Inferior parietal cortex (tissue), 1 donor: Measurements from ENCODE around the gene NOS3.
"Not testable (repeated sequence)": the region's sequence is repeated elsewhere in the genome, so short reads cannot be mapped to it uniquely, and the experiment has no call there.

Experiments
- DNase-seq: peaks from one replicate; pipeline ENCODE4 v3.0.0-alpha.2; 2016; ENCODE audit errors: extremely low spot score

NOS3 gene

DNA sequence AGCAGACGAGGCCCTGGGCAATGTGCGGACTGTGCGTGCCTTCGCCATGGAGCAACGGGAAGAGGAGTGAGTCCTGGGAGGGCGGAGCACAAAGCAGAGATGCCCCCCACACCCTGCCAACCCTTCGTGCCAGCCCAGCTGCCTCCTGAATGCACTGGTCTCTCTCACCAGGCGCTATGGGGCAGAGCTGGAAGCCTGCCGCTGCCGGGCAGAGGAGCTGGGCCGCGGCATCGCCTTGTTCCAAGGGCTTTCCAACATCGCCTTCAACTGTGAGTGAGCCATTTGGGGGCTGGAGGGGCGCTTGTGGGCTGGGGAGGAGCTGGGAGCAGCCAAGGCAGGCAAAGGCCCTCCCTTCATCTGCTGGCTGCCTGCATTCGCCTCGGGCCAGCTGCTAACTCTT lies 45.1 kb downstream of the NOS3 start:
- DNase-seq, result no peak

GRCh38 chr7:151038951-151039849 lies 48.4 kb downstream of the NOS3 start:
- peak; percentile 65 for DNase-seq

DNA sequence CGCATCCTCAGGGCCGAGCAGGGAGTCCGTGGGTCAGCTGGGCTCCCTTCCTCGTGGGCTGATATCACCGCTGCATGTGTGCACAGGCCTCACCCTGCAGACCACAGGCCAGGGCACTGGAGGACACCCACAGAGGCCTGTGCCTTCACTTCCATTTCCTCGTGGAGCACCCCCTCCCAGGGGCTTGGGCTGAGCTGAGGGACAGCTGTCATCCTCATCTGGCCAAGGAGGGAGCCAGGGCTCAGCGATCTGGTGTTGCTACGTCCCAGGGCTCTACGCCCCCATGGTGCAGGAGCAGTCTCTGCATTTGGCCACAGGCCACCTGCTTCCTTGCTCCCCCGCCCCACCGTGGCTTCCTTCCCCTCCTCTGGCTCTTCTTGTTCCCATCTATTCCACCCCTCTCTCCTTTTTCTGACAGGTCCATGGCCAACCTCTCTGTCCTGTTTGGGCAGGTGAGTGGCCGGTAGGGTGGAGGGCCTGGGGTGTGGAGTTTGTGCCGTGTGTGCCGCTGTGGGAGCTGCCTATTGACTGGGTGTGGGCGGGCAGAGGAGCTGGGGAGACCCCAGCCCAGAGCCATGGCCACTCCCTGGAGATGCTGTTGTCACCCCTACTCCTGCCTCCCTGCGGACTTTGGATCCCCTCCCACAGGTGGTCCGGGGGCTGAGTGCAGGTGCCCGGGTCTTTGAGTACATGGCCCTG lies 49.2 kb downstream of the NOS3 start:
- DNase-seq, result no peak

DNA sequence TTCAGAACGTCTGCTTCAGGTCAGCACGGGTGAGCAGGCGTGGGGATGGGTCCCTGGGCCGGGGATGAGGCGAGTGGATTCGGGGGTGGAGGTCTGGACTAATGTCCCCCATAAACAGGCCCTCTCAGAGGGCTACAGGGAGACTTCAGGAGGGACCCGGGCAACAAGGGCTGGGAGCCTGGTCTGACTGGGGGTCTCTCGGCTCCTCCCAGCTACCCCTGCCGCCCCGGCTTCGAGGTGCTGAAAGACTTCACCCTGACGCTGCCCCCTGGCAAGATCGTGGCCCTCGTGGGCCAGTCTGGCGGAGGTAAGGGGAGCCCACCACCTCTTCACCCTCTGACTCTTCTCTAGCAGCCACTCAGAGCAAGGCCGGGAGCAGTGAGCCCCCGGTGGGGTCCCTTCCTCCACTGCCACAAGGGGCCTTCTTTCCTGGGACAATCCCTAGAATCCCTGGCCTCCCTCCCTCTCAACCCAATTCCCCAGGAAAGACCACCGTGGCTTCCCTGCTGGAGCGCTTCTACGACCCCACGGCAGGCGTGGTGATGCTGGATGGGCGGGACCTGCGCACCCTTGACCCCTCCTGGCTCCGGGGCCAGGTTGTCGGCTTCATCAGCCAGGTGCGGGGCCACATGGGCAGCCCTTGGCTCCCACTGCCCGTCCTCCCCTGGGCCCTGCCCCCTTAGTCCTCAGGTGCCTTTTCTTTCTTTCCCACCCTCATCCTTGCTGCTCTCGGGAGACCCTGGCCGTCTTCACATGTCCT lies 50.0 kb downstream of the NOS3 start:
- no peak for DNase-seq

GRCh38 chr7:151043449-151043848 lies 52.6 kb downstream of the NOS3 start:
- not testable (repeated sequence) for DNase-seq

DNA sequence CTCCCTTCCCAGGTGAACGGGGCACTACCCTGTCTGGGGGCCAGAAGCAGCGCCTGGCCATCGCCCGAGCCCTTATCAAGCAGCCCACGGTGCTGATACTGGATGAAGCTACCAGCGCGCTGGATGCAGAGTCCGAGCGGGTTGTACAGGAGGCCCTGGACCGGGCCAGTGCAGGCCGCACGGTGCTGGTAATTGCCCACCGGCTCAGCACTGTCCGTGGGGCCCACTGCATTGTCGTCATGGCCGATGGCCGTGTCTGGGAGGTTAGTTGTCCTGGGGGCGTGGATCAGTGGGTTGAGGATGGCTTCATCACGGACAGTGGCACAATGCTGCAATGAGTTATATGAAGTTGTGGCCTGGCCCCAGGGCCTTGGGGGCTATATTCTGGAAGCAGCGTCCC lies 53.1 kb downstream of the NOS3 start:
- no peak for DNase-seq

DNA sequence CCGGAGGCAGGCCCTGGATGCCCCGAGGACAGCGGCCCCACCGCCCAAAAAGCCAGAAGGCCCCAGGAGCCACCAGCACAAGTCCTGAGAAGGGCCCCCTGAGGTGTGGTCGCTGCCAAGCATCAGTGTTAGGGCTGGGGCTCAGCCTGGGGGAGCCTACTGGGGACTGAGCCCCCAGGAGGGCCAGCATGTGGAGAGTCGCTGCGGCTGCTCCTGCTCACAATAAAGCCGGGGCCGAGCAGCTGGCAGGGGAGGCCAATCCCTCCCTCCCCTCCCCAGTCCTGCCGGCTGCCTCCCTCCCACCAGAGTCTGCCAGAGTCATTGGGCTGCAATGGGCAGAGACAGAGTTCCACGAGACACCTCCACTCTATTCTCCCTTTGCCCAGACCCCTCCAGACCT lies 54.4 kb downstream of the NOS3 start:
- no peak for DNase-seq

DNA sequence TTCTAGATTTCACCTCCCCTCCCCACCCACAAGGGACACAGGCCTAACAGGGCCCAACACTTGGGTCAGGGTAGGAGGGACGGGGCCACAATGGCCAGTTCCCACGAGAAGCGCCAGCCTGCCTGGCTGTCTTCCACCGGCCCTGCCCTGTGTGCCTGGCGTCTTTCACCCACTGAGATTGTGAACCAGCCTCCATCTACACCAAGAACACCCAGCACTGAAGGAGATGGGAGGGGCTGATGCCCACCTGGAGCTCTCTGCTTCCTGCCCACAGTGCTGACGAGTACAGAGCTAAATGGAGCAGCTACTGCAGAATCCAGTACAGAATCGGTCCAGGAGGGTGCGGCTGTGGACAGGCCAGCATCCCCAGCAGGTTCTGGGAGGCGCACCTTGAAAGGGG lies 55.1 kb downstream of the NOS3 start:
- no peak for DNase-seq

- DNase-seq, result no peak
Measured at GRCh38 chr7:151046603-151047573, 56.1 kb downstream of the NOS3 start.

DNA sequence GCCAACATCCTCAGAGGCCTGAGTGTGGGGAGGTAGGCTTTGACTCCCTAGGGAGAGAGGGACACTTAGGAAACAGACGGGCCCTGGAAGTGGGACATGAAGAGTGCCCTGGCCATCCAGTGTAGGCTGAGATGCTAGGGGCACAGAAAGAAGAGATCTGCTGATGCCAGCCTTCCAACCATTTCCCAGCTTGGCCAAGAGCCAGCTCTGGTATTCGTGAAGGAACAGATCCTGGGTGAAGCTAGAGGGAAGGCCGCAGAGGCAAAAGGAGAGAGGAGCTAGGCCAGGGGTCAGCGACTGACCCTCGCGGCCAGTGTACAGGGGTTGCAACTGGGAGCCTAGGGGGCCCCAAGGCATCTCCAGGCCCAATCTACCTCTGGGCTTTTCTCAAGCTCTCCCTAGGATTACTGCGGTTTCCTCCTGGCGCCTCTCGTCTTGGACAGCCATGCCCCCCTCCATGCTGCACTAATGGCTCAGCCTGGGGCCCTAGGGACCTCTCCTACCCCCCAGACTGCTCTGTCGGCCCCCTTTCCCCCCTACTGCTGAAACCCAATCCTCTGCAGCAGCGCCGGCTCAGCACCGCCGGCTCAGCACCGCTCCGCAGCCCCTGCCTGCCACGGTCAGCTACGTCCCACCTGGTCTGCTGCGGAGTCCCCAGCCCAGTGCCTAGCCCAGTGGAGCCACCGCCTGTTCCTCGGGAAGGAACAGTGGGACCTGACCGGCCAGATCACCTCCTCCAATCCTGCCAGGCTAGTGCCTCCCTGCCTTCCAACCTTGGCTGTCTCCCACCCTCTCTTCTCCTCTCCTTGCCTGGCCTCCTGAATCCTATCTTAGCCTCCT lies 57.4 kb downstream of the NOS3 start, which contains the start of gene ASIC3:
Gene ASIC3, plus strand, starts transcription at position 556 of the 840 bp plus-strand sequence. CDS start 355 bp downstream, outside the sequence.
- DNase-seq, result no peak

DNA sequence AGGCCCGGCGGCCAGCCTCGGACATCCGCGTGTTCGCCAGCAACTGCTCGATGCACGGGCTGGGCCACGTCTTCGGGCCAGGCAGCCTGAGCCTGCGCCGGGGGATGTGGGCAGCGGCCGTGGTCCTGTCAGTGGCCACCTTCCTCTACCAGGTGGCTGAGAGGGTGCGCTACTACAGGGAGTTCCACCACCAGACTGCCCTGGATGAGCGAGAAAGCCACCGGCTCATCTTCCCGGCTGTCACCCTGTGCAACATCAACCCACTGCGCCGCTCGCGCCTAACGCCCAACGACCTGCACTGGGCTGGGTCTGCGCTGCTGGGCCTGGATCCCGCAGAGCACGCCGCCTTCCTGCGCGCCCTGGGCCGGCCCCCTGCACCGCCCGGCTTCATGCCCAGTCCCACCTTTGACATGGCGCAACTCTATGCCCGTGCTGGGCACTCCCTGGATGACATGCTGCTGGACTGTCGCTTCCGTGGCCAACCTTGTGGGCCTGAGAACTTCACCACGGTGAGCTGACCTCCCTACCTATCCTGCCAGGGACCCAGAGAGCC lies 58.2 kb downstream of the NOS3 start:
- no peak for DNase-seq

- no peak for DNase-seq
Measured at GRCh38 chr7:151051108-151051507, 60.3 kb downstream of the NOS3 start.

- no peak for DNase-seq
Measured at GRCh38 chr7:151053096-151053495, 62.3 kb downstream of the NOS3 start.

GRCh38 chr7:151053751-151054150 lies 62.9 kb downstream of the NOS3 start:
- DNase-seq, result no peak

DNA sequence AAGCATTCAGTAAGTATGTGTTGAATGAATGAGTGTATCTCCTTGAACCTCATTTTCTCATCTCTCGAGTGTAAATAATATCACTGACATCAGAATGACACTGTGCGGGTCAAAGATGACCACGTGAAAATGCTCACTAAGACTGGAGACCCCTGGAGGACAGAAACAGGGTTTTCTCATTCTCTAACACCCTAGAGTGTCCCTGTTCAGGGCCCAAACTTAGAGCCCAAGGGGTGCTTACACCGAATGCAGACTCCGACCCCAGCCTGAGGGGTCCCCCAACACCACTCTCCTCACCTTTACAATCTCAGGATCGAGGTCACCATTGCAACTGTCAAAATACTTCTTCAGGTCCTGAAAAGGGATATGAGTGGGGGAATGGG lies 65.5 kb downstream of the NOS3 start:
- DNase-seq, result no peak

DNA sequence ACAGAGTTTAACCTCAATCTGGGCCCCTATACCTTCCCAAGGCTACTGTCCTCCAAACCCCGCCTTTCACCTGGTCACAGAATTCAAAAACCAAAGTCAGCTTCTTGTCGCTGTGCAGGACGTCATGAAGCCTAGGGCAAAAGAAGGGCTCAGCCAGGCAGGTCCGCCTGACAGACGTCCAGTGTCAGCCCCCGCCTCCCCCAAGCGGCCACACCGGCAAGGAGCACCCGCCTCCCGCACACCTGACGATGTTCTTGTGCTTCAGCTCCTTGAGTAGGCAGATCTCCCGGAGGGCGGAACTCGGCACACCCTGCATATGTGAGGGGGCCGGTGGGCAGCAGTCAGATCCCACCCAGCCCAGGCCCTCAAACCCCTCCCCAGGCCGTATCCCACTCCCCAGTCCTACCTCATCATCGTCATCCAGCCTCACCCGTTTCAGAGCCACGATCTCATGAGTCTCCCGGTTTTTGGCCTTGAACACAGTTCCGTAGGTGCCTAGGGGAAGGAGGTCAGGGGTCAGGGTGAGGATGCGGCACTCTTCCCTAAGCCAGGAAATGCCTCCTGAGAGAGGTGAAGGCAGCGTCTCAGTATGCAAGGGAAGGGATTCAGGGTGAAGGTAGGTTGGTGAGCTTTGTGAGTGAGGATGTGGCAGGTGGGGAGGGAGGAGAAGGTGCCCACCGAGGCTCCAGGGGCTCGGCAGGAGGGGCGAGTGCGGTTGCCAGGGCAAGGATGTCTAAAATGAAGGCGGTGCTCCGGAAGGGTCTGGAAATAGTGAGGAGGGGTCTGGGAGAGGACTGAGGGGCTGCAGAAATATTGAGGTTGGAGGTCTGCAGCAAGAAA lies 66.1 kb downstream of the NOS3 start:
- no peak for DNase-seq

- DNase-seq, result no peak
Measured at GRCh38 chr7:151057506-151057988, 66.7 kb downstream of the NOS3 start, which contains the start of gene CDK5. CDK5 (minus strand) TSS chr7:151057897; CDS start chr7:151057848, 49 bp downstream.

GRCh38 chr7:151057989-151058780 lies 67.4 kb downstream of the NOS3 start:
- DNase-seq, result peak; percentile 99
